Lung (tissue), 12 donors: ENCODE measurements around the gene SPDYE16. TPM values are rescaled to one million over a fixed set of nuclear protein-coding genes. Genes with fewer than 3 reads are reported as not detected.
"Not testable (repeated sequence)": the region's sequence is repeated elsewhere in the genome, so short reads cannot be mapped to it uniquely, and the experiment has no call there.

Experiments used
- ATAC-seq: fragments of 200-7000 bp; cut with Tn5 transposase; one replicate; pipeline ENCODE4 v1.9.1; 2020; ENCODE audit warnings: moderate number of reproducible peaks; ENCODE audit not compliant: insufficient read depth, low FRiP score
- DNase-seq, 3 donors: peaks; one replicate each; pipeline ENCODE4 v3.0.0-alpha.2; 2013 to 2017
- H3K27ac ChIP-seq, 2 donors: one replicate each; pipeline ENCODE4 v1.5.1; 2013; ENCODE audit warnings: mild to moderate bottlenecking in 2 of 2, moderate library complexity in 2 of 2, control low read depth in 1 of 2, inconsistent platforms in 1 of 2, low read depth in 1 of 2, low read length in 1 of 2
- H3K27me3 ChIP-seq, 3 donors: one replicate each; pipeline ENCODE4 v1.5.1; 2013; ENCODE audit warnings: low read length in 2 of 3; ENCODE audit not compliant: control insufficient read depth in 3 of 3, insufficient read depth in 3 of 3
- H3K36me3 ChIP-seq, 4 donors: one replicate each; pipeline ENCODE4 v1.5.1; 2013; ENCODE audit warnings: low read length in 4 of 4, mild to moderate bottlenecking in 1 of 4, moderate library complexity in 1 of 4; ENCODE audit not compliant: control insufficient read depth in 4 of 4, insufficient read depth in 4 of 4
- H3K4me1 ChIP-seq, 5 donors: one replicate each; pipeline ENCODE4 v1.5.1; 2013; ENCODE audit warnings: low read length in 5 of 5, mild to moderate bottlenecking in 2 of 5, moderate library complexity in 1 of 5; ENCODE audit not compliant: control insufficient read depth in 5 of 5, insufficient read depth in 5 of 5
- H3K4me3 ChIP-seq: one replicate; pipeline ENCODE4 v1.5.1; 2013; ENCODE audit warnings: mild to moderate bottlenecking, control low read depth, moderate library complexity
- H3K9ac ChIP-seq, 2 donors: one replicate each; pipeline ENCODE4 v1.5.1; 2013; ENCODE audit warnings: low read length in 2 of 2, control low read depth in 1 of 2; ENCODE audit not compliant: insufficient read depth in 1 of 2
- H3K9me3 ChIP-seq, 4 donors: one replicate each; pipeline ENCODE4 v1.5.1; 2013; ENCODE audit warnings: low read length in 3 of 4, mild to moderate bottlenecking in 1 of 4, moderate library complexity in 1 of 4; ENCODE audit not compliant: control insufficient read depth in 4 of 4, insufficient read depth in 3 of 4
- CTCF ChIP-seq: IDR thresholded peaks from 2 replicates; pipeline ENCODE4 v1.5.1; 2012; ENCODE audit warnings: mild to moderate bottlenecking; ENCODE audit errors: control extremely low read depth, extremely low read depth
- WGBS, 2 donors: extraction: QIAGEN DNeasy Blood & Tissue Kit; methylation state at CpG; one replicate each; pipeline ENCODE4 v1.1.7; 2013; 5-methylcytosine and 5-hydroxymethylcytosine counted together
- polyA plus RNA-seq, 2 donors: library from polyadenylated mRNA; stranded (reverse); fragments of 200-250 nt; gene quantifications; one replicate each; pipeline ENCODE4 v1.2.1, GENCODE V29; 2013
- total RNA-seq, 2 donors: library from RNA; depleted of rRNA in 1 of 2; stranded (reverse); fragments of >200 nt in 1 of 2; gene quantifications; one replicate each; pipeline ENCODE4 v1.2.1, GENCODE V29; 2014 to 2021
- donor health status: control.
- donor health status: control.
- donor health status: Bipolar disorder and iron deficiency.
- donor health status: healthy.
- donor health status: DM: yes; HTN: yes; CAD: no.

SPDYE16 gene
- total and polyA plus RNA-seq, 4 donors, result 0.14 to 0.28 (median 0.18) TPM; not detected in 1

GRCh38 chr7:76509931-76510877, 32.9 kb downstream of the SPDYE16 start, which contains the start of gene UPK3B:
Gene UPK3B (plus strand): TSS chr7:76510552. CDS start chr7:76510653, 101 bp downstream.
- peaks cover 0 to 10% (median 0%) of the 10 kb centered on the region in 5 donors for H3K4me1 ChIP-seq
- TF ChIP-seq CTCF, result no peak
- no peak within 1 kb of the TSS for H3K9ac ChIP-seq
- ATAC-seq (no peak), DNase-seq (peak; percentile 50 to 67 (median 63))
- no peak within 1 kb of the TSS for H3K4me3 ChIP-seq
- peaks cover 0 to 8% (median under 1%) of the 10 kb centered on the region in 4 donors for H3K36me3 ChIP-seq
- H3K9me3 ChIP-seq, result peaks cover 0 to 3% (median 0%) of the 10 kb centered on the region in 4 donors
- peak within 1 kb of the TSS in 1 of 2 donors; percentile 62 for H3K27ac ChIP-seq
- no peaks in the 10 kb centered on the region for H3K27me3 ChIP-seq
- 47 to 56% methylated on average over 19 to 20 of the region's 20 CpGs for WGBS, 2 donors

GRCh38 chr7:76507723-76508406, 35.2 kb downstream of the SPDYE16 start:
- peak overlapping the region in 1 of 2 donors; percentile 31 for H3K27ac ChIP-seq
- peaks cover 0 to 3% (median 0%) of the 10 kb centered on the region in 4 donors for H3K9me3 ChIP-seq
- peak in 2 of 3 donors; percentile 11 for DNase-seq
- 54 to 76% methylated on average over 11 of the region's 11 CpGs for WGBS, 2 donors
- TF ChIP-seq CTCF, result no peak
- ATAC-seq, result no peak
- no peaks in the 10 kb centered on the region for H3K27me3 ChIP-seq
- peaks cover 0 to 7% (median 0%) of the 10 kb centered on the region in 5 donors for H3K4me1 ChIP-seq
- peaks cover 0 to 18% (median under 1%) of the 10 kb centered on the region in 4 donors for H3K36me3 ChIP-seq
- no peak overlapping the region for H3K4me3 ChIP-seq
- H3K9ac ChIP-seq, result no peak overlapping the region

- ATAC-seq, H3K9ac ChIP-seq, H3K27ac ChIP-seq, H3K9me3 ChIP-seq, DNase-seq, H3K4me1 ChIP-seq, H3K27me3 ChIP-seq, H3K4me3 ChIP-seq: not testable (repeated sequence)
- H3K36me3 ChIP-seq, result peaks cover 0 to 24% (median under 1%) of the 10 kb centered on the region in 4 donors
- WGBS, 2 donors, result 96 to 97% methylated on average over 8 of the region's 8 CpGs
Measured at GRCh38 chr7:76506643-76507042, 36.5 kb downstream of the SPDYE16 start.

- Histone ChIP-seq H3K27ac (no peak overlapping the region), H3K27me3 (no peaks in the 10 kb centered on the region), H3K9ac (no peak overlapping the region), H3K9me3 (peaks cover 0 to 3% (median 0%) of the 10 kb centered on the region in 4 donors), H3K4me3 (no peak overlapping the region), H3K4me1 (peaks cover 0 to 7% (median 0%) of the 10 kb centered on the region in 5 donors), H3K36me3 (peaks cover 0 to 25% (median under 1%) of the 10 kb centered on the region in 4 donors)
- DNase-seq (no peak), ATAC-seq (no peak)
- TF ChIP-seq CTCF, result no peak
- WGBS, 2 donors, result 83 to 86% methylated on average over 5 of the region's 5 CpGs
Measured at GRCh38 chr7:76506081-76506440, 37.0 kb downstream of the SPDYE16 start.
